ENCODE results near the gene IL18R1.

The IL18R1 gene

DNA sequence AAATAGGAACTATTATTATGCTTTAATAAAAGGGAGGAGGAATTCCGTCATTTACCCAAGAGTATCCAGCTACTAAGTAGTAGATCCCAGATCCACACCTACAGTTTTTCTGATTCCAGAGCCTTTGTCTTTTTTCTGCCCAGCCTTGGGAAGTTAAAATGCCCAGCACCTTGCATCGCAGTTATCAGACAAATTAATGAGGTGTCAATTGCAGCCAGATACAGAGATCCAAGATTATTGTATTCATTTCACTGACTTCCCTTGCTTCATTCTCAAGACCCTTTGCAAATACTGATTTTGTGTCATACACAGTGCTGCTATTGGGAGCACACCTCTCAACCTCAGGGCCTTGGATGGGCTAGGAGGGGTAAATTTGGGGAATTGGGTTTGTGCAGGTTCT is 1.1 kb downstream of the IL18R1 start:
- Histone ChIP-seq H3K9me3 (ENCODE audit: control insufficient read depth, insufficient read depth, low read length) (no peaks in the 10 kb centered on the region), H3K9me2 (replicated peaks; ENCODE audit: control insufficient read depth, low read length) (no peaks in the 10 kb centered on the region), H3F3A (ENCODE audit: control insufficient read depth, insufficient read depth) (no peaks in the 10 kb centered on the region), H3K4me3 (ENCODE audit: low read length) (no peak overlapping the region), H3K4me1 (ENCODE audit: control insufficient read depth, low read length) (peaks cover 6% of the 10 kb centered on the region), H3K27me3 (ENCODE audit: control insufficient read depth, low read length) (peaks cover 18% of the 10 kb centered on the region), H3K27ac (ENCODE audit: low read depth, low read length) (no peak overlapping the region), H4K20me1 (ENCODE audit: control insufficient read depth, insufficient read depth, low read depth, low read length) (no peaks in the 10 kb centered on the region), H3K4me2 (ENCODE audit: low read length) (no peak overlapping the region), H3K79me2 (ENCODE audit: control insufficient read depth, low read length) (no peaks in the 10 kb centered on the region), H3K36me3 (ENCODE audit: control insufficient read depth, low read length) (no peaks in the 10 kb centered on the region)
- TF ChIP-seq EZH2phosphoT487 (IDR thresholded peaks at IDR 0.05; ENCODE audit: borderline replicate concordance, low read length) = no peak
- TF ChIP-seq, protein P1, sequence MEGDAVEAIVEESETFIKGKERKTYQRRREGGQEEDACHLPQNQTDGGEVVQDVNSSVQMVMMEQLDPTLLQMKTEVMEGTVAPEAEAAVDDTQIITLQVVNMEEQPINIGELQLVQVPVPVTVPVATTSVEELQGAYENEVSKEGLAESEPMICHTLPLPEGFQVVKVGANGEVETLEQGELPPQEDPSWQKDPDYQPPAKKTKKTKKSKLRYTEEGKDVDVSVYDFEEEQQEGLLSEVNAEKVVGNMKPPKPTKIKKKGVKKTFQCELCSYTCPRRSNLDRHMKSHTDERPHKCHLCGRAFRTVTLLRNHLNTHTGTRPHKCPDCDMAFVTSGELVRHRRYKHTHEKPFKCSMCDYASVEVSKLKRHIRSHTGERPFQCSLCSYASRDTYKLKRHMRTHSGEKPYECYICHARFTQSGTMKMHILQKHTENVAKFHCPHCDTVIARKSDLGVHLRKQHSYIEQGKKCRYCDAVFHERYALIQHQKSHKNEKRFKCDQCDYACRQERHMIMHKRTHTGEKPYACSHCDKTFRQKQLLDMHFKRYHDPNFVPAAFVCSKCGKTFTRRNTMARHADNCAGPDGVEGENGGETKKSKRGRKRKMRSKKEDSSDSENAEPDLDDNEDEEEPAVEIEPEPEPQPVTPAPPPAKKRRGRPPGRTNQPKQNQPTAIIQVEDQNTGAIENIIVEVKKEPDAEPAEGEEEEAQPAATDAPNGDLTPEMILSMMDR (IDR thresholded peaks at IDR 0.05; ENCODE audit: low read depth, low read length, poor library complexity, severe bottlenecking) = no peak

DNA sequence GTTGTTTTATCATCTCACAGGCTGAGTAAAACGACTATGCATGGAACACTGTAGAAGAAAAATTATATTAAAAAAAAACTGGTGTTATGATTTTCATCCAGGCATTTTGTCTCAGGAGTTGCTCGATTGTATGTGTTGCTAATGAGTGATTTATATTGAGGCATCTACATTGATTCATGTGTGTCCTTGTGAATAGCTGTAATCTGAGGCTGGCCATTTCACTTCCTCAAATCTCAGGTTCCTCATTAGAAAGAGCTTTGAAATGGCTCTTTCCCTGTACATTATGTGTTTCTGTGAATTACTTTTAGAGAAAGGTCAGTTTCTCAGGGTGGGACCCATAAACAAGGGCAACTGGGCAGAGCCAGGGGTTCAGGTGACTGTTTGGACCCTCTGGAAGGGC is 2.3 kb downstream of the IL18R1 start:
- Histone ChIP-seq H3K4me3 (ENCODE audit: low read length) (no peak overlapping the region), H3K79me2 (ENCODE audit: control insufficient read depth, low read length) (no peaks in the 10 kb centered on the region), H3F3A (ENCODE audit: control insufficient read depth, insufficient read depth) (no peaks in the 10 kb centered on the region), H3K27me3 (ENCODE audit: control insufficient read depth, low read length) (peaks cover 18% of the 10 kb centered on the region), H3K27ac (ENCODE audit: low read depth, low read length) (no peak overlapping the region), H3K9me2 (replicated peaks; ENCODE audit: control insufficient read depth, low read length) (no peaks in the 10 kb centered on the region), H3K4me2 (ENCODE audit: low read length) (no peak overlapping the region), H3K9me3 (ENCODE audit: control insufficient read depth, insufficient read depth, low read length) (no peaks in the 10 kb centered on the region), H4K20me1 (ENCODE audit: control insufficient read depth, insufficient read depth, low read depth, low read length) (no peaks in the 10 kb centered on the region), H3K4me1 (ENCODE audit: control insufficient read depth, low read length) (peaks cover 6% of the 10 kb centered on the region), H3K36me3 (ENCODE audit: control insufficient read depth, low read length) (no peaks in the 10 kb centered on the region)
- TF ChIP-seq, protein P1 (IDR thresholded peaks at IDR 0.05; ENCODE audit: low read depth, low read length, poor library complexity, severe bottlenecking) = no peak
- no peak for TF ChIP-seq EZH2phosphoT487 (IDR thresholded peaks at IDR 0.05; ENCODE audit: borderline replicate concordance, low read length)

DNA sequence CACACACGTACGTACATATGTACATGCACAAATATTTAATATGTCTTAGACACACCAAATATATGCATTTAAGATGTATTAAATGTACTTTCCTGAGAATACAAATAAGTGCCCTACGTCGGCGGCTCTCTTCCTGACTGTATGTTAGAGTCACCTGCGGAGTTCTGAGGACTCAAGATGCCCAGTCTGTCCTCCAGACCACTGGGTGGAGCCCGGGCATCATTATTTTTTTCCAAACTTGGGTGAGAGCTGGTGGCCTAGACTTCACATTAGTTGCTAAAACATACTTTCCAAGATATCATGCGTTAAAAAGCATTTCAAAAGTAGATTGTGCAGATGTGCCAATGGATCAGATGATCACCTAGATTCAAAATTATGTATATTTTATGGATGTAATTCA is 2.9 kb downstream of the IL18R1 start:
- Histone ChIP-seq H3K4me3 (ENCODE audit: low read length) (no peak overlapping the region), H3K27me3 (ENCODE audit: control insufficient read depth, low read length) (peaks cover 18% of the 10 kb centered on the region), H3K4me2 (ENCODE audit: low read length) (no peak overlapping the region), H3K79me2 (ENCODE audit: control insufficient read depth, low read length) (no peaks in the 10 kb centered on the region), H3F3A (ENCODE audit: control insufficient read depth, insufficient read depth) (no peaks in the 10 kb centered on the region), H3K36me3 (ENCODE audit: control insufficient read depth, low read length) (no peaks in the 10 kb centered on the region), H3K9me3 (ENCODE audit: control insufficient read depth, insufficient read depth, low read length) (no peaks in the 10 kb centered on the region), H3K9me2 (replicated peaks; ENCODE audit: control insufficient read depth, low read length) (no peaks in the 10 kb centered on the region), H4K20me1 (ENCODE audit: control insufficient read depth, insufficient read depth, low read depth, low read length) (no peaks in the 10 kb centered on the region), H3K27ac (ENCODE audit: low read depth, low read length) (no peak overlapping the region), H3K4me1 (ENCODE audit: control insufficient read depth, low read length) (peaks cover 6% of the 10 kb centered on the region)
- TF ChIP-seq, protein P1 (IDR thresholded peaks at IDR 0.05; ENCODE audit: low read depth, low read length, poor library complexity, severe bottlenecking) = no peak
- TF ChIP-seq EZH2phosphoT487 (IDR thresholded peaks at IDR 0.05; ENCODE audit: borderline replicate concordance, low read length) = no peak

DNA sequence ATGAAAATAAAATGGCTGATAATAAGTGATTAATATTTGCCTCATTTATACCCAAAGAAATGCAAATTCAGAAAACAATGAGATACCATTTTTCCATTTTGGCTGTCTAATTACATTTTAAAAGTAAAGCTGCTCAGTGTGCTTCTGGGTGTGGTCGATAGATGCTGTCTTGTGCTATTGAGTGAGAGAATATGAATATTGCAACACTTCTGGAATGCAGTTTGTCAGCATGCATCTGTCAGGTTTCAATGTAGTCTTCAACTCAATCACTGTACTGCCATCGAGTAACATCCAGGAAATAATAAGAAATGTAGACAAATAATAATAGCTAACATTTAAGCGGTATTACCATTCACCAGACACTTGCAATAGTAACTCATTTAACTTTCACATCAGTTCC is 3.9 kb downstream of the IL18R1 start:
- Histone ChIP-seq H3K27me3 (ENCODE audit: control insufficient read depth, low read length) (peaks cover 18% of the 10 kb centered on the region), H3K4me3 (ENCODE audit: low read length) (no peak overlapping the region), H3K4me2 (ENCODE audit: low read length) (no peak overlapping the region), H3K27ac (ENCODE audit: low read depth, low read length) (no peak overlapping the region), H3K9me2 (replicated peaks; ENCODE audit: control insufficient read depth, low read length) (no peaks in the 10 kb centered on the region), H3K9me3 (ENCODE audit: control insufficient read depth, insufficient read depth, low read length) (no peaks in the 10 kb centered on the region), H3F3A (ENCODE audit: control insufficient read depth, insufficient read depth) (no peaks in the 10 kb centered on the region), H4K20me1 (ENCODE audit: control insufficient read depth, insufficient read depth, low read depth, low read length) (no peaks in the 10 kb centered on the region), H3K4me1 (ENCODE audit: control insufficient read depth, low read length) (peaks cover 6% of the 10 kb centered on the region), H3K79me2 (ENCODE audit: control insufficient read depth, low read length) (no peaks in the 10 kb centered on the region), H3K36me3 (ENCODE audit: control insufficient read depth, low read length) (no peaks in the 10 kb centered on the region)
- TF ChIP-seq, protein P1 (IDR thresholded peaks at IDR 0.05; ENCODE audit: low read depth, low read length, poor library complexity, severe bottlenecking) = no peak
- no peak for TF ChIP-seq EZH2phosphoT487 (IDR thresholded peaks at IDR 0.05; ENCODE audit: borderline replicate concordance, low read length)
